Motor neuron (in vitro differentiated cells): Measurements from ENCODE around the gene TNN. TPM values are rescaled to one million over a fixed set of nuclear protein-coding genes. Genes with fewer than 3 reads are reported as not detected.

ENCODE experiments used
- ATAC-seq, 8 experiments: fragments of 200-7000 bp; cut with Tn5 transposase; replicated peaks in 6 of 8; 2 replicates each; pipeline ENCODE4 v1.8.0; 2021; ENCODE audit warnings: mild to moderate bottlenecking in 8 of 8, moderate library complexity in 8 of 8
- H3K27ac ChIP-seq, 2 donors: fragments of 250-450 bp; sonication (Bioruptor Pico); 2 replicates each; pipeline ENCODE4 v1.9.0; 2021; ENCODE audit warnings: antibody characterized with exemption in 2 of 2, mild to moderate bottlenecking in 2 of 2, moderate library complexity in 1 of 2
- H3K4me1 ChIP-seq, 2 donors: fragments of 250-450 bp; sonication (Bioruptor Pico); replicated peaks in 1 of 2; 2 replicates each; pipeline ENCODE4 v1.6.1; 2021; ENCODE audit warnings: antibody characterized with exemption in 2 of 2, mild to moderate bottlenecking in 2 of 2, moderate library complexity in 1 of 2
- H3K4me3 ChIP-seq, 5 donors: fragments of 250-450 bp; sonication (Bioruptor Pico); 2 replicates each; pipeline ENCODE4 v1.9.0; 2021; ENCODE audit warnings: antibody characterized with exemption in 5 of 5, mild to moderate bottlenecking in 5 of 5, moderate library complexity in 4 of 5
- WGBS, 10 experiments: fragments of 450-650 bp; shearing (Covaris generic); methylation state at CpG; one replicate each; pipeline ENCODE4 v1.0.0; 2022; 5-methylcytosine and 5-hydroxymethylcytosine counted together
- in situ Hi-C, 9 experiments: fragments of 400-800 bp; cut with MboI; loops; one replicate each; pipeline ENCODE4 v1.15.0; 2021; ENCODE audit warnings: low sequenced_read_pairs in 9 of 9, low pct_unique_long_range_greater_than_20kb in 2 of 9; ENCODE audit not compliant: unreplicated experiment in 9 of 9
- total RNA-seq, 8 experiments: library from RNA; unstranded; fragments of 300-600 nt; gene quantifications; 2 replicates each; pipeline versions ENCODE4 v1.2.3 to v1.2.4, GENCODE V29; 2022

Gene TNN
- total RNA-seq, 8 experiments from 2014 or later = 0.09 to 6.6 (median 0.22) TPM; not detected in 2

GRCh38 chr1:175174309-175175102 lies 106.9 kb downstream of the TNN start:
- WGBS, 10 experiments = 0 to 94% (median 73%) methylated on average over 1 to 5 of the region's 5 CpGs; no CpG with 5 or more reads in 2 of the 10 experiments
- H3K4me1 ChIP-seq = peaks cover 0 to 4% of the 10 kb centered on the region in 2 donors
- no peak overlapping the region for H3K4me3 ChIP-seq
- no peak overlapping the region for H3K27ac ChIP-seq
- ATAC-seq = peak in 2 of 8 experiments; percentile 43 to 79
- in situ Hi-C loops = loop anchor here in 4 of 9 experiments (25.0 kb wide), 7 partner anchors 138 to 1713 kb away; no protein-coding TSS in a partner anchor

GRCh38 chr1:175176246-175176645 lies 108.6 kb downstream of the TNN start:
- Histone ChIP-seq H3K4me1 (peaks cover 0 to 4% of the 10 kb centered on the region in 2 donors), H3K27ac (no peak overlapping the region), H3K4me3 (no peak overlapping the region)
- no peak for ATAC-seq
- 0 to 100% (median 64%) methylated on average over 1 of the region's 1 CpG; no CpG with 5 or more reads in 1 of the 10 experiments for WGBS, 10 experiments
- in situ Hi-C loops = no loop called here

GRCh38 chr1:175178056-175178455 lies 110.4 kb downstream of the TNN start:
- WGBS, 10 experiments = 80 to 100% (median 100%) methylated on average over 1 of the region's 1 CpG; no CpG with 5 or more reads in 4 of the 10 experiments
- in situ Hi-C loops = no loop called here
- Histone ChIP-seq H3K27ac (no peak overlapping the region), H3K4me1 (peaks cover 0 to 4% of the 10 kb centered on the region in 2 donors), H3K4me3 (no peak overlapping the region)
- ATAC-seq = peak in 1 of 8 experiments; percentile 39

- H3K27ac ChIP-seq = no peak overlapping the region
- ATAC-seq = no peak
- H3K4me1 ChIP-seq = peaks cover 0 to 4% of the 10 kb centered on the region in 2 donors
- in situ Hi-C loops = no loop called here
- WGBS, 10 experiments = 0 to 85% (median 67%) methylated on average over 1 to 3 of the region's 3 CpGs; no CpG with 5 or more reads in 1 of the 10 experiments
- H3K4me3 ChIP-seq = no peak overlapping the region
Measured at GRCh38 chr1:175178456-175178855, 110.8 kb downstream of the TNN start.

- no peak for ATAC-seq
- no peaks in the 10 kb centered on the region for H3K4me1 ChIP-seq
- no peak overlapping the region for H3K27ac ChIP-seq
- WGBS, 10 experiments = 20 to 100% (median 82%) methylated on average over 1 to 2 of the region's 2 CpGs; no CpG with 5 or more reads in 4 of the 10 experiments
- H3K4me3 ChIP-seq = no peak overlapping the region
- in situ Hi-C loops = no loop called here
Measured at GRCh38 chr1:175179837-175180590, 112.4 kb downstream of the TNN start.

- H3K27ac ChIP-seq = no peak overlapping the region
- H3K4me1 ChIP-seq = no peaks in the 10 kb centered on the region
- 0 to 92% (median 75%) methylated on average over 1 to 3 of the region's 4 CpGs; no CpG with 5 or more reads in 2 of the 10 experiments for WGBS, 10 experiments
- ATAC-seq = no peak
- H3K4me3 ChIP-seq = no peak overlapping the region
- in situ Hi-C loops = no loop called here
Measured at GRCh38 chr1:175182201-175182746, 114.6 kb downstream of the TNN start.

GRCh38 chr1:175183586-175183985 lies 116.0 kb downstream of the TNN start:
- ATAC-seq = no peak
- H3K4me3 ChIP-seq = no peak overlapping the region
- in situ Hi-C loops = no loop called here
- no peaks in the 10 kb centered on the region for H3K4me1 ChIP-seq
- H3K27ac ChIP-seq = no peak overlapping the region
- 80 to 100% (median 92%) methylated on average over 1 to 5 of the region's 5 CpGs; no CpG with 5 or more reads in 6 of the 10 experiments for WGBS, 10 experiments

- H3K4me3 ChIP-seq = no peak overlapping the region
- in situ Hi-C loops = no loop called here
- no peak overlapping the region for H3K27ac ChIP-seq
- no peaks in the 10 kb centered on the region for H3K4me1 ChIP-seq
- 10 to 100% (median 71%) methylated on average over 1 of the region's 1 CpG for WGBS, 10 experiments
- no peak for ATAC-seq
Measured at GRCh38 chr1:175185903-175186302, 118.3 kb downstream of the TNN start.

GRCh38 chr1:175186433-175187160 lies 119.0 kb downstream of the TNN start:
- Histone ChIP-seq H3K4me1 (peaks cover 0 to under 1% of the 10 kb centered on the region in 2 donors), H3K27ac (no peak overlapping the region), H3K4me3 (no peak overlapping the region)
- in situ Hi-C loops = no loop called here
- 0 to 100% (median 80%) methylated on average over 1 to 2 of the region's 2 CpGs; no CpG with 5 or more reads in 2 of the 10 experiments for WGBS, 10 experiments
- no peak for ATAC-seq

- Histone ChIP-seq H3K4me3 (no peak overlapping the region), H3K27ac (no peak overlapping the region), H3K4me1 (peaks cover 0 to 10% of the 10 kb centered on the region in 2 donors)
- WGBS, 10 experiments = 30 to 80% (median 64%) methylated on average over 1 to 2 of the region's 2 CpGs; no CpG with 5 or more reads in 4 of the 10 experiments
- in situ Hi-C loops = no loop called here
- ATAC-seq = no peak
Measured at GRCh38 chr1:175188936-175189335, 121.3 kb downstream of the TNN start.

GRCh38 chr1:175191659-175192058 lies 124.0 kb downstream of the TNN start:
- 0 to 77% (median 40%) methylated on average over 1 to 7 of the region's 7 CpGs; no CpG with 5 or more reads in 2 of the 10 experiments for WGBS, 10 experiments
- in situ Hi-C loops = no loop called here
- peaks cover 0 to 10% of the 10 kb centered on the region in 2 donors for H3K4me1 ChIP-seq
- H3K27ac ChIP-seq = no peak overlapping the region
- H3K4me3 ChIP-seq = no peak overlapping the region
- ATAC-seq = no peak

- Histone ChIP-seq H3K4me1 (peaks cover 0 to 10% of the 10 kb centered on the region in 2 donors), H3K27ac (no peak overlapping the region), H3K4me3 (peak overlapping the region in 4 of 5 donors; percentile 22 to 39 (median 26))
- 2 to 34% (median 10%) methylated on average over 4 to 16 of the region's 17 CpGs; no CpG with 5 or more reads in 1 of the 10 experiments for WGBS, 10 experiments
- in situ Hi-C loops = no loop called here
- peak in 5 of 8 experiments; percentile 3 to 17 (median 5) for ATAC-seq
Measured at GRCh38 chr1:175192111-175192629, 124.5 kb downstream of the TNN start.
